SK-N-SH (cell line): ENCODE data around the gene TMEM131L. TPM values are rescaled to one million over a fixed set of nuclear protein-coding genes. Genes with fewer than 3 reads are reported as not detected.

Experiments used
- CTCF ChIA-PET: fragments of 300-600, 350-600 bp; formaldehyde crosslinking; extraction: SDS; loops from one replicate; lab custom pipeline; 2021; lab: Yijun Ruan, JAX
- POLR2A ChIA-PET: fragments of 350-600 bp; sonication (Branson Sonifier 250); formaldehyde crosslinking; extraction: SDS; loops from one replicate; lab custom pipeline; 2020; ENCODE audit warnings: antibody characterized with exemption, inconsistent platforms; lab: Yijun Ruan, JAX
- DNase-seq: peaks from one replicate; pipeline ENCODE4 v3.0.0; 2012
- H2AFZ ChIP-seq: fragments of 200-600 bp; sonication (generic); 2 replicates; pipeline ENCODE4 v1.8.1; 2016; ENCODE audit warnings: antibody characterized with exemption, mild to moderate bottlenecking, low read depth
- H3F3A ChIP-seq: fragments of 200-600 bp; sonication (generic); replicated peaks from 2 replicates; pipeline ENCODE3; 2016; ENCODE audit warnings: antibody characterized with exemption, mild to moderate bottlenecking; ENCODE audit not compliant: insufficient read depth
- H3K27ac ChIP-seq, 2 experiments: fragments of 200-500 bp in 1 of 2; fragments of 200-600 bp in 1 of 2; sonication (Bioruptor generic) in 1 of 2; sonication (generic), shearing (Covaris generic) in 1 of 2; 2 replicates each; pipeline versions ENCODE4 v1.5.1 to v1.6.1; 2014 to 2016; ENCODE audit warnings: low read depth in 2 of 2, inconsistent platforms in 1 of 2, low read length in 1 of 2, mild to moderate bottlenecking in 1 of 2, mixed read lengths in 1 of 2
- H3K27me3 ChIP-seq: fragments of 200-600 bp; sonication (generic), shearing (Covaris generic); 2 replicates; pipeline ENCODE4 v1.6.1; 2016; ENCODE audit warnings: mixed run types; ENCODE audit not compliant: insufficient read depth
- H3K36me3 ChIP-seq, 2 experiments: fragments of 200-500 bp in 1 of 2; fragments of 200-600 bp in 1 of 2; sonication (Bioruptor generic) in 1 of 2; sonication (generic) in 1 of 2; replicated peaks in 1 of 2; 2 replicates each; pipeline versions ENCODE3 to v1.5.1; 2014 to 2016; ENCODE audit warnings: low read length in 1 of 2, mild to moderate bottlenecking in 1 of 2; ENCODE audit not compliant: insufficient read depth in 2 of 2, control insufficient read depth in 1 of 2
- H3K4me1 ChIP-seq, 2 experiments: fragments of 200-500 bp in 1 of 2; fragments of 200-600 bp in 1 of 2; sonication (Bioruptor generic) in 1 of 2; sonication (generic), shearing (Covaris generic) in 1 of 2; 2 replicates each; pipeline versions ENCODE4 v1.5.1 to v1.6.1; 2014 to 2016; ENCODE audit warnings: low read depth in 1 of 2, low read length in 1 of 2, mixed run types in 1 of 2; ENCODE audit not compliant: insufficient read depth in 2 of 2, control insufficient read depth in 1 of 2
- H3K4me2 ChIP-seq: fragments of 200-600 bp; sonication (generic), shearing (Covaris generic); 2 replicates; pipeline ENCODE4 v1.6.1; 2017; ENCODE audit warnings: mixed run types
- H3K4me3 ChIP-seq, 2 experiments: fragments of 200-500 bp in 1 of 2; fragments of 200-600 bp in 1 of 2; sonication (Bioruptor generic) in 1 of 2; sonication (generic), shearing (Covaris generic) in 1 of 2; 2 replicates each; pipeline versions ENCODE4 v1.5.1 to v1.8.1; 2014 to 2016; ENCODE audit warnings: low read depth in 2 of 2, inconsistent platforms in 1 of 2, low read length in 1 of 2, mild to moderate bottlenecking in 1 of 2, mixed read lengths in 1 of 2, moderate library complexity in 1 of 2
- H3K79me2 ChIP-seq: fragments of 200-600 bp; sonication (generic); 2 replicates; pipeline ENCODE4 v1.8.1; 2017; ENCODE audit warnings: mild to moderate bottlenecking; ENCODE audit not compliant: insufficient read depth
- H3K9ac ChIP-seq: fragments of 200-600 bp; sonication (generic); 2 replicates; pipeline ENCODE4 v1.6.1; 2017; ENCODE audit warnings: mixed run types
- H3K9me2 ChIP-seq: fragments of 200-600 bp; sonication (generic); 2 replicates; pipeline ENCODE4 v1.6.1; 2017; ENCODE audit warnings: mixed run types
- H3K9me3 ChIP-seq: fragments of 200-600 bp; sonication (generic); 2 replicates; pipeline ENCODE4 v1.6.1; 2017; ENCODE audit warnings: mixed run types, mild to moderate bottlenecking, moderate library complexity
- H4K20me1 ChIP-seq: fragments of 200-600 bp; sonication (generic); 2 replicates; pipeline ENCODE4 v1.6.1; 2017; ENCODE audit warnings: mild to moderate bottlenecking, mixed run types; ENCODE audit not compliant: insufficient read depth
- CHD2 ChIP-seq: fragments of 150-350 bp; IDR thresholded peaks from 2 replicates; pipeline ENCODE4 v1.6.1; 2018; ENCODE audit warnings: low read length; ENCODE audit not compliant: partially characterized antibody
- CTCF ChIP-seq: fragments of 200-600 bp; sonication (generic); IDR thresholded peaks from 2 replicates; pipeline ENCODE4 v1.6.1; 2017; ENCODE audit warnings: antibody characterized with exemption, mild to moderate bottlenecking, moderate library complexity
- ELF1 ChIP-seq: IDR thresholded peaks from 2 replicates; pipeline ENCODE4 v1.4.0; 2012
- EP300 ChIP-seq, 2 experiments: IDR thresholded peaks; 2 replicates each; pipeline versions ENCODE4 v1.4.0 to v1.6.1; 2012; ENCODE audit warnings: borderline replicate concordance in 1 of 2, low read depth in 1 of 2, low read length in 1 of 2
- EZH2phosphoT487 ChIP-seq: fragments of 200-600 bp; sonication (generic); IDR thresholded peaks from 2 replicates; pipeline ENCODE4 v1.6.1; 2017; ENCODE audit warnings: low read depth, mixed run types, mild to moderate bottlenecking, antibody characterized with exemption, moderate library complexity, borderline replicate concordance
- FOSL2 ChIP-seq: IDR thresholded peaks from 2 replicates; pipeline ENCODE4 v1.4.0; 2012; ENCODE audit warnings: low read depth, mild to moderate bottlenecking, moderate library complexity, borderline replicate concordance
- FOXJ3 ChIP-seq: sonication (generic); formaldehyde crosslinking; IDR thresholded peaks from 2 replicates; pipeline ENCODE4 v1.5.1; 2020; ENCODE audit warnings: mild to moderate bottlenecking, missing genetic modification reagents
- FOXM1 ChIP-seq: IDR thresholded peaks from 2 replicates; pipeline ENCODE4 v1.4.0; 2012; ENCODE audit warnings: low read depth, mild to moderate bottlenecking
- GATA2 ChIP-seq: sonication (generic); formaldehyde crosslinking; IDR thresholded peaks from 2 replicates; pipeline ENCODE4 v1.5.0; 2020; ENCODE audit warnings: mild to moderate bottlenecking, missing genetic modification reagents
- JUND ChIP-seq: IDR thresholded peaks from 2 replicates; pipeline ENCODE4 v1.4.0; 2012
- MXI1 ChIP-seq: IDR thresholded peaks from 2 replicates; pipeline ENCODE4 v1.6.1; 2012; ENCODE audit warnings: mild to moderate bottlenecking, low read depth, low read length, improper control_type of control experiment
- NRF1 ChIP-seq: IDR thresholded peaks from 2 replicates; pipeline ENCODE4 v1.6.1; 2012; ENCODE audit warnings: low read depth, mild to moderate bottlenecking, low read length
- PBX3 ChIP-seq: IDR thresholded peaks from 2 replicates; pipeline ENCODE4; 2012
- POLR2AphosphoS5 ChIP-seq: IDR thresholded peaks from 2 replicates; pipeline ENCODE4 v1.6.1; 2012; ENCODE audit warnings: low read depth, low read length
- RXRA ChIP-seq: IDR thresholded peaks from 2 replicates; pipeline ENCODE4 v1.4.0; 2012; ENCODE audit warnings: low read depth, mild to moderate bottlenecking, borderline replicate concordance
- SIN3A ChIP-seq: IDR thresholded peaks from 2 replicates; pipeline ENCODE4 v1.6.1; 2012; ENCODE audit warnings: low read depth, mild to moderate bottlenecking, low read length, moderate library complexity, borderline replicate concordance
- SMC3 ChIP-seq: IDR thresholded peaks from 2 replicates; pipeline ENCODE4 v1.6.1; 2012; ENCODE audit warnings: low read depth, low read length, improper control_type of control experiment
- TEAD4 ChIP-seq: IDR thresholded peaks from 2 replicates; pipeline ENCODE4 v1.4.0; 2012; ENCODE audit warnings: mild to moderate bottlenecking, borderline replicate concordance; ENCODE audit not compliant: insufficient read depth
- USF2 ChIP-seq: fragments of 150-350 bp; IDR thresholded peaks from 2 replicates; pipeline ENCODE4 v1.6.1; 2017; ENCODE audit warnings: antibody characterized with exemption, low read length, low read depth, borderline replicate concordance
- ZBTB33 ChIP-seq: IDR thresholded peaks from 2 replicates; pipeline ENCODE4 v1.4.0; 2012; ENCODE audit warnings: low read depth, borderline replicate concordance
- WGBS: methylation state at CpG from one replicate; pipeline ENCODE4 v1.1.6; 2017; ENCODE audit warnings: low lambda C conversion rate; 5-methylcytosine and 5-hydroxymethylcytosine counted together
- polyA plus RNA-seq, 3 experiments: library from polyadenylated mRNA; depleted of rRNA; stranded (reverse); fragments of >200 nt; gene quantifications; 2 replicates each; pipeline ENCODE4 v1.2.3, GENCODE V29; 2012

The TMEM131L gene
- polyA plus RNA-seq, 1 of the 3 experiments (the other 2 are of a cell fraction): 6.2 TPM

GRCh38 chr4:153628796-153629315 lies 162.7 kb downstream of the TMEM131L start:
- H2AFZ ChIP-seq: no peak overlapping the region
- H3K4me2 ChIP-seq: no peak overlapping the region
- no peaks in the 10 kb centered on the region for H3K9me3 ChIP-seq
- no peak for DNase-seq
- ChIA-PET CTCF (interaction anchor here (1.6 to 7.9 kb wide), 2 partner anchors 15 to 121 kb away, joined by 4 to 89 read pairs; no protein-coding TSS in a partner anchor), POLR2A (no interaction called here)
- no peak overlapping the region for H3K9ac ChIP-seq
- H3F3A ChIP-seq: no peaks in the 10 kb centered on the region
- H3K79me2 ChIP-seq: no peaks in the 10 kb centered on the region
- H3K4me3 ChIP-seq: no peak overlapping the region
- no peaks in the 10 kb centered on the region for H4K20me1 ChIP-seq
- no peak overlapping the region for H3K27ac ChIP-seq
- WGBS: 90% methylated on average over 8 of the region's 8 CpGs
- H3K4me1 ChIP-seq: no peaks in the 10 kb centered on the region
- no peak for TF ChIP-seq FOXJ3 (CRISPR knock-in tag)
- TF ChIP-seq CHD2: no peak
- TF ChIP-seq JUND: no peak
- TF ChIP-seq POLR2AphosphoS5: no peak
- no peak for TF ChIP-seq PBX3
- TF ChIP-seq ELF1: no peak
- TF ChIP-seq MXI1: no peak
- no peak for TF ChIP-seq RXRA
- TF ChIP-seq GATA2 (CRISPR knock-in tag): no peak
- no peak for TF ChIP-seq ZBTB33
- no peak for TF ChIP-seq FOSL2
- no peak for TF ChIP-seq EP300 (IDR thresholded peaks at IDR 0.05; ENCODE audit: borderline replicate concordance in 1 of 2, low read depth in 1 of 2, low read length in 1 of 2)
- TF ChIP-seq CTCF: no peak
- no peak for TF ChIP-seq USF2
- TF ChIP-seq SMC3: no peak
- no peak for TF ChIP-seq SIN3A
- TF ChIP-seq NRF1: no peak
- no peak for TF ChIP-seq EZH2phosphoT487
- TF ChIP-seq TEAD4: no peak
- TF ChIP-seq FOXM1: no peak
- peaks cover 34 to 35% of the 10 kb centered on the region in 2 experiments for H3K36me3 ChIP-seq
- no peaks in the 10 kb centered on the region for H3K27me3 ChIP-seq
- no peaks in the 10 kb centered on the region for H3K9me2 ChIP-seq
